ENCODE data around the gene B4GALT2. TPM values are rescaled to one million over a fixed set of nuclear protein-coding genes. Genes with fewer than 3 reads are reported as not detected.

The B4GALT2 gene
- total and polyA plus RNA-seq, 10 of the 15 experiments (the other 5 are each of a cell fraction or from before 2014, with no cell fraction given), result 0.98 to 61.0 (median 23.4) TPM

GRCh38 chr1:43942411-43942810 is 36.6 kb upstream of the B4GALT2 start (continued):
- TF ChIP-seq CEBPZ (IDR thresholded peaks at IDR 0.05; ENCODE audit: low read depth, low read length) (no peak), ASH2L (IDR thresholded peaks at IDR 0.05; ENCODE audit: borderline replicate concordance, low read depth) (no peak), HDAC6 (IDR thresholded peaks at IDR 0.05; ENCODE audit: unreplicated experiment) (no peak), TBL1XR1 (IDR thresholded peaks at IDR 0.05; ENCODE audit: low read depth, low read length) (no peak), JUND (IDR thresholded peaks at IDR 0.05; ENCODE audit: low read depth, low read length) (no peak), SUZ12 (IDR thresholded peaks at IDR 0.05; ENCODE audit: unreplicated experiment) (no peak), YY1 (IDR thresholded peaks at IDR 0.05; ENCODE audit: low read depth, low read length) (no peak), NKRF (conservative IDR thresholded peaks at IDR 0.05) (no peak), BCL11A (IDR thresholded peaks at IDR 0.05; ENCODE audit: low read depth, low read length) (no peak), IKZF2 (IDR thresholded peaks at IDR 0.05) (no peak), ZNF384 (IDR thresholded peaks at IDR 0.05; ENCODE audit: borderline replicate concordance, low read depth, low read length) (no peak)

Measured in GM12878 (cell line).